ENCODE results near the gene PPP1R1C.

The PPP1R1C gene

GRCh38 chr2:182038576-182038975 lies 52.9 kb downstream of the PPP1R1C start:
- TF ChIP-seq YY1 (IDR thresholded peaks at IDR 0.05; ENCODE audit: insufficient read depth, insufficient read length), result no peak
- TF ChIP-seq SUZ12 (IDR thresholded peaks at IDR 0.05; ENCODE audit: extremely low read depth, insufficient read depth, insufficient read length), result no peak
- no peak for TF ChIP-seq ZNF274 (IDR thresholded peaks at IDR 0.05; ENCODE audit: low read depth, low read length)
- no peaks in the 10 kb centered on the region for H3K27me3 ChIP-seq (ENCODE audit: insufficient read depth, insufficient read length)
- DNase-seq (ENCODE audit: low read depth, low spot score), result no peak
- 0 out of 2 replicates have a peak, but pooled peaks cover 5% of the 10 kb centered on the region for H3K9me3 ChIP-seq (ENCODE audit: insufficient read depth, low read length)
- H3K9ac ChIP-seq (ENCODE audit: insufficient read length, low read depth), result no peak overlapping the region
- no peaks in the 10 kb centered on the region for H3K36me3 ChIP-seq (ENCODE audit: insufficient read depth, insufficient read length, low read length)
- H3K4me1 ChIP-seq (ENCODE audit: insufficient read depth, insufficient read length), result no peaks in the 10 kb centered on the region
- no peak overlapping the region for H3K4me3 ChIP-seq (ENCODE audit: insufficient read length, low read depth)

DNA sequence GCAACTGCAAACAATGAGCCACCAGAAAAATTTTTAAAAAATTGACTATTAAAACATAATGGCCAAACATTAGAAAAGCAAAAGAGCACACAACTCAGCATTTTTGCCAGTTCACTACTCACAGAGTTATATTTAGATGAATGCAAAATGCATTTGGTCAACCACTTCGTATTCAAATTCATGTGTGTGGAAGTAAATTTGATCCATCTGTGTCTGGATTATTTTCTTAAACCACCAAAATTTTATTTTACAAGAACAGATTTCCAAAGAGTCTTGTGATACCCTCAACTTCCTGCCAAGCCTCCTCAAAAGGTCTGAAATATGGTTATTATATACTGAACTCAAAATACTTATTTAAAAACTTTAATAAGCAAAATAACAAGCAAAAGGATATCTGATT lies 57.4 kb downstream of the PPP1R1C start:
- Histone ChIP-seq H3K9ac (ENCODE audit: insufficient read length, low read depth) (no peak overlapping the region), H3K4me3 (ENCODE audit: insufficient read length, low read depth) (no peak overlapping the region), H3K9me3 (ENCODE audit: insufficient read depth, low read length) (no peaks in the 10 kb centered on the region), H3K36me3 (ENCODE audit: insufficient read depth, insufficient read length, low read length) (no peaks in the 10 kb centered on the region), H3K27me3 (ENCODE audit: insufficient read depth, insufficient read length) (no peaks in the 10 kb centered on the region), H3K4me1 (ENCODE audit: insufficient read depth, insufficient read length) (no peaks in the 10 kb centered on the region)
- DNase-seq (ENCODE audit: low read depth, low spot score), result no peak
- TF ChIP-seq SUZ12 (IDR thresholded peaks at IDR 0.05; ENCODE audit: extremely low read depth, insufficient read depth, insufficient read length) (no peak), YY1 (IDR thresholded peaks at IDR 0.05; ENCODE audit: insufficient read depth, insufficient read length) (no peak), ZNF274 (IDR thresholded peaks at IDR 0.05; ENCODE audit: low read depth, low read length) (no peak)

GRCh38 chr2:182043861-182044260 lies 58.2 kb downstream of the PPP1R1C start:
- no peaks in the 10 kb centered on the region for H3K36me3 ChIP-seq (ENCODE audit: insufficient read depth, insufficient read length, low read length)
- no peaks in the 10 kb centered on the region for H3K9me3 ChIP-seq (ENCODE audit: insufficient read depth, low read length)
- no peaks in the 10 kb centered on the region for H3K4me1 ChIP-seq (ENCODE audit: insufficient read depth, insufficient read length)
- no peaks in the 10 kb centered on the region for H3K27me3 ChIP-seq (ENCODE audit: insufficient read depth, insufficient read length)
- DNase-seq (ENCODE audit: low read depth, low spot score), result no peak
- no peak overlapping the region for H3K4me3 ChIP-seq (ENCODE audit: insufficient read length, low read depth)
- TF ChIP-seq ZNF274 (IDR thresholded peaks at IDR 0.05; ENCODE audit: low read depth, low read length) (no peak), SUZ12 (IDR thresholded peaks at IDR 0.05; ENCODE audit: extremely low read depth, insufficient read depth, insufficient read length) (no peak), YY1 (IDR thresholded peaks at IDR 0.05; ENCODE audit: insufficient read depth, insufficient read length) (no peak)
- H3K9ac ChIP-seq (ENCODE audit: insufficient read length, low read depth), result no peak overlapping the region

GRCh38 chr2:182047544-182047943 lies 61.9 kb downstream of the PPP1R1C start:
- Histone ChIP-seq H3K4me3 (ENCODE audit: insufficient read length, low read depth) (no peak overlapping the region), H3K9ac (ENCODE audit: insufficient read length, low read depth) (no peak overlapping the region), H3K9me3 (ENCODE audit: insufficient read depth, low read length) (no peaks in the 10 kb centered on the region), H3K4me1 (ENCODE audit: insufficient read depth, insufficient read length) (no peaks in the 10 kb centered on the region), H3K27me3 (ENCODE audit: insufficient read depth, insufficient read length) (no peaks in the 10 kb centered on the region), H3K36me3 (ENCODE audit: insufficient read depth, insufficient read length, low read length) (no peaks in the 10 kb centered on the region)
- TF ChIP-seq SUZ12 (IDR thresholded peaks at IDR 0.05; ENCODE audit: extremely low read depth, insufficient read depth, insufficient read length) (no peak), YY1 (IDR thresholded peaks at IDR 0.05; ENCODE audit: insufficient read depth, insufficient read length) (no peak), ZNF274 (IDR thresholded peaks at IDR 0.05; ENCODE audit: low read depth, low read length) (no peak)
- no peak for DNase-seq (ENCODE audit: low read depth, low spot score)

DNA sequence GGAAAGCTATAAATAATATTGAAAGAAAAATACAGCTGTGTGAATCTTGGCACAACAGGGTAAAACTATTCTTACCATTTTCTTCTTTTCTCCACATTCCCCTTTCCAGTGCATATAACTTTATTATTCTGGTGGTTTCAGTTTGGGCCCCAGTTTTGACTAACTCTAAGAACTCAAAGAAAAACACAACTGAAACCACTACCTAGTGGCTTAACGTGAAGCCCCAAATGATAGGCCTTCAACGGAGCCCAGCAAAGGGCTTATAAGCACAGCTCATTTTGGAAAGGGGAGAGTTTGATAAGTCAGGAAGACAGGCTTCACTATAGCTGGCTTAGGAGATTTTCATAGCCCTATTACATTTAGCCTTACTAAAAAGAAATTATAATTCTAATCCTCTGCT lies 62.4 kb downstream of the PPP1R1C start:
- Histone ChIP-seq H3K9ac (ENCODE audit: insufficient read length, low read depth) (no peak overlapping the region), H3K4me3 (ENCODE audit: insufficient read length, low read depth) (no peak overlapping the region), H3K36me3 (ENCODE audit: insufficient read depth, insufficient read length, low read length) (no peaks in the 10 kb centered on the region), H3K9me3 (ENCODE audit: insufficient read depth, low read length) (no peaks in the 10 kb centered on the region), H3K4me1 (ENCODE audit: insufficient read depth, insufficient read length) (no peaks in the 10 kb centered on the region), H3K27me3 (ENCODE audit: insufficient read depth, insufficient read length) (no peaks in the 10 kb centered on the region)
- DNase-seq (ENCODE audit: low read depth, low spot score), result no peak
- no peak for TF ChIP-seq ZNF274 (IDR thresholded peaks at IDR 0.05; ENCODE audit: low read depth, low read length)
- no peak for TF ChIP-seq SUZ12 (IDR thresholded peaks at IDR 0.05; ENCODE audit: extremely low read depth, insufficient read depth, insufficient read length)
- TF ChIP-seq YY1 (IDR thresholded peaks at IDR 0.05; ENCODE audit: insufficient read depth, insufficient read length), result no peak

GRCh38 chr2:182048621-182049020 lies 63.0 kb downstream of the PPP1R1C start:
- H3K36me3 ChIP-seq (ENCODE audit: insufficient read depth, insufficient read length, low read length), result no peaks in the 10 kb centered on the region
- no peak overlapping the region for H3K4me3 ChIP-seq (ENCODE audit: insufficient read length, low read depth)
- no peaks in the 10 kb centered on the region for H3K4me1 ChIP-seq (ENCODE audit: insufficient read depth, insufficient read length)
- no peak for TF ChIP-seq ZNF274 (IDR thresholded peaks at IDR 0.05; ENCODE audit: low read depth, low read length)
- TF ChIP-seq SUZ12 (IDR thresholded peaks at IDR 0.05; ENCODE audit: extremely low read depth, insufficient read depth, insufficient read length), result no peak
- TF ChIP-seq YY1 (IDR thresholded peaks at IDR 0.05; ENCODE audit: insufficient read depth, insufficient read length), result no peak
- H3K9ac ChIP-seq (ENCODE audit: insufficient read length, low read depth), result no peak overlapping the region
- no peak for DNase-seq (ENCODE audit: low read depth, low spot score)
- no peaks in the 10 kb centered on the region for H3K9me3 ChIP-seq (ENCODE audit: insufficient read depth, low read length)
- H3K27me3 ChIP-seq (ENCODE audit: insufficient read depth, insufficient read length), result no peaks in the 10 kb centered on the region

DNA sequence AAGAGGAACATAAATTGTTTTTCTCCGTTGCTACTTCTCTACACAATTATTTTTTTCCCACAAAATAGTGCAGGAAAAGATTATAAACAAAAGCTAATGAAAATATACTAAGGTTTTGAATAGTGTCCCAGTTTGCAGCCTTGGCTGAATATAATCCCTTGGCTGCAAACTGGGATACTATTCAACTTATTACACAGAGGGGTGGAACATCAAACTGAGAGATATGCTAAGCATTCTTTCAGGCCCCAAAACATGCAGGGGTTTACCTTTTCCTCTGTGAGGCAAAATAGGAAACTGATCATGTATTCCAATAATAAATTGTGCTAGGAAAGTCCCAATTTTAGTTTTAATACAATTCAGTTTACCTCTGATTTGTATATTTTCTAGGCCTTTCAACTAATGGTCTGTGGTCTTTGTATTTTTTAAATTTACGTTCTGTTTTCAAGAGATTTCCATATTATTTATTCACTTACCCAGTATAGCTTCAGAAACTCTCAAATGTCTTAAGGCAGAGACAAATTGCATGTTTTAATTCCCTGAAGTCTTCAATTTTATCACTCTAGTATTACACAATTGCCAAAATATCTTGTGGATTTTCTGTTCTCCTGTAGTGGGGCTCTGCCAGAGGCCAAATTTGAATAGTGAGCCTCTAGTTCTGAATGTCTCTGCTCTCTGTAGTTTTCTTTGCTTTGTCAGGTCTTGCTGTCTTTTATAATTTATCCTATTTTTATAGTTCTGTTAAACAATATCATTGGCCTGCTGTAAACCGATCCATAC lies 63.9 kb downstream of the PPP1R1C start:
- H3K4me3 ChIP-seq (ENCODE audit: insufficient read length, low read depth), result no peak overlapping the region

More for the DNA sequence above, 63.9 kb downstream of the PPP1R1C start:
- H3K4me1 ChIP-seq (ENCODE audit: insufficient read depth, insufficient read length), result no peaks in the 10 kb centered on the region
- H3K9me3 ChIP-seq (ENCODE audit: insufficient read depth, low read length), result no peaks in the 10 kb centered on the region
- TF ChIP-seq YY1 (IDR thresholded peaks at IDR 0.05; ENCODE audit: insufficient read depth, insufficient read length) (no peak), ZNF274 (IDR thresholded peaks at IDR 0.05; ENCODE audit: low read depth, low read length) (no peak), SUZ12 (IDR thresholded peaks at IDR 0.05; ENCODE audit: extremely low read depth, insufficient read depth, insufficient read length) (no peak)
- no peak for DNase-seq (ENCODE audit: low read depth, low spot score)
- H3K9ac ChIP-seq (ENCODE audit: insufficient read length, low read depth), result no peak overlapping the region
- H3K27me3 ChIP-seq (ENCODE audit: insufficient read depth, insufficient read length), result no peaks in the 10 kb centered on the region
- H3K36me3 ChIP-seq (ENCODE audit: insufficient read depth, insufficient read length, low read length), result no peaks in the 10 kb centered on the region
